ENCODE results near the gene PLOD2.

- TF ChIP-seq CTCF (IDR thresholded peaks at IDR 0.05) (no peak), POLR2A (IDR thresholded peaks at IDR 0.05) (no peak)
These were observed 17.2 kb upstream of the PLOD2 start for GRCh38 chr3:146178006-146178689.
